ENCODE results near the gene VSTM4. TPM values are rescaled to one million over a fixed set of nuclear protein-coding genes. Genes with fewer than 3 reads are reported as not detected.

VSTM4 gene
- total RNA-seq, 3 donors from 2014 or later (not counting 1 experiment from before 2014, with no cell fraction given): 0.38 to 0.57 (median 0.45) TPM

GRCh38 chr10:49132362-49132737 lies 17.0 kb upstream of the VSTM4 start:
- H3K9me3 ChIP-seq (ENCODE audit: control insufficient read depth, insufficient read depth, low read length): no peaks in the 10 kb centered on the region
- WGBS (ENCODE audit: insufficient coverage): 92% methylated on average over 2 of the region's 2 CpGs
- intact Hi-C loops (cut with micrococcal nuclease): no loop called here
- peaks cover 0 to 2% of the 10 kb centered on the region in 2 donors for H3K9me3 Mint-ChIP-seq
- H3K4me3 ChIP-seq (ENCODE audit: low read length): no peak overlapping the region
- H3K4me1 Mint-ChIP-seq: peaks cover 32 to 34% of the 10 kb centered on the region in 2 donors
- no peaks in the 10 kb centered on the region for H3K36me3 ChIP-seq (ENCODE audit: control insufficient read depth, insufficient read depth, low read length)
- no peak overlapping the region for H3K27ac ChIP-seq (ENCODE audit: low read length)
- no peak for DNase-seq
- no peak overlapping the region for H3K27ac Mint-ChIP-seq
- no peak overlapping the region for H3K4me3 Mint-ChIP-seq
- no peak for ATAC-seq
- H3K27me3 ChIP-seq (ENCODE audit: control insufficient read depth, insufficient read depth, low read length): no peaks in the 10 kb centered on the region
- no peaks in the 10 kb centered on the region for H3K36me3 Mint-ChIP-seq
- TF ChIP-seq CTCF (IDR thresholded peaks at IDR 0.05): no peak
- H3K27me3 Mint-ChIP-seq (ENCODE audit: low read depth in 2 of 2): peaks cover 17% of the 10 kb centered on the region in 2 donors
- peaks cover 18% of the 10 kb centered on the region for H3K4me1 ChIP-seq (ENCODE audit: control insufficient read depth, insufficient read depth, low read length)

DNA sequence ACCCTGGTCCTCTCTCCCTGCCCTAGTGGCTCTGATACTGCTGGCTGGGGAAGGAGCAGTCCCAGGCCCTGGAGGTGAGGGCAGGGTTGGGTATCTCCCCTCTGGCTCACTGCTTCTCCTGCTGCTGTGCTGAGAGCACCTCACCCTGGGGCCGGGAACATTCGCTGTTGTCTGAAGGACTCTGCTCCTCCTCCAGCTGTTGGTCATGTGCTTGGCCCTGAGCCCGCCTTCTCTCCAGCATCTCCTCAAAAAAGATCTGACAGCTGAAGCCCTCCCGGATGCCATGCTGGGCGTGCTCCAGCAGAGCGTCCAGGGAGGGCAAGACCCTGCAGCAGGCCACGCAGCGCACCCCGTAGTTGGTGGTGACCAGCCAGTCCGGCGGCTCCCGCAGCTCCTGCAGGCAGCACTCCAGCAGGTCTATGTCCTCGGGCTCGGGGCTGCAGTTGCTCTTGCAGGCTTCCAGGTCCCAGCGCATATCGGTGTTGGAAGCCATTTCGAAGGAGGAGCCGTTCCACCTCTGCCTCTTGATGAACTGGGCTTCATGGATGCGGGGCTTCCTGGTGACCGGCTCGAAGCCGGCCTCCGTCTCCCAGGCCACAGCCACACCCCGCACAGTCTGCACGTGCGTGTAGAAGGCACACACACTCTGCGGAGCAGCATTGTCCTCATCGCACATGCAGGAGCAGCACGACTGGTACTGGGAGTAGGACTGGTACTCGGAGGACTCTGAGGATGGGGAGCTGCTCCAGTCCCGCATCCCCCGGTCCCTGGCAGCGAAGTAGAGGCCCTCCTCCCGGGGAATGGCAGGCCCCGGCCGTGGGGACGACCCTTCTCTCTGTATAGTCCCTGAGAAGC lies 16.4 kb upstream of the VSTM4 start:
- TF ChIP-seq CTCF (IDR thresholded peaks at IDR 0.05): no peak
- H3K36me3 ChIP-seq (ENCODE audit: control insufficient read depth, insufficient read depth, low read length): no peaks in the 10 kb centered on the region
- no peak overlapping the region for H3K27ac ChIP-seq (ENCODE audit: low read length)
- DNase-seq (no peak), ATAC-seq (no peak)
- intact Hi-C loops (cut with micrococcal nuclease): no loop called here
- peaks cover 18% of the 10 kb centered on the region for H3K4me1 ChIP-seq (ENCODE audit: control insufficient read depth, insufficient read depth, low read length)
- Mint-ChIP-seq H3K9me3 (peaks cover 0 to 2% of the 10 kb centered on the region in 2 donors), H3K27me3 (ENCODE audit: low read depth in 2 of 2) (peaks cover 17% of the 10 kb centered on the region in 2 donors), H3K27ac (no peak overlapping the region), H3K4me3 (no peak overlapping the region), H3K4me1 (peaks cover 26 to 28% of the 10 kb centered on the region in 2 donors), H3K36me3 (no peaks in the 10 kb centered on the region)
- 95% methylated on average over 37 of the region's 37 CpGs for WGBS (ENCODE audit: insufficient coverage)
- H3K27me3 ChIP-seq (ENCODE audit: control insufficient read depth, insufficient read depth, low read length): no peaks in the 10 kb centered on the region
- H3K9me3 ChIP-seq (ENCODE audit: control insufficient read depth, insufficient read depth, low read length): no peaks in the 10 kb centered on the region
- no peak overlapping the region for H3K4me3 ChIP-seq (ENCODE audit: low read length)

DNA sequence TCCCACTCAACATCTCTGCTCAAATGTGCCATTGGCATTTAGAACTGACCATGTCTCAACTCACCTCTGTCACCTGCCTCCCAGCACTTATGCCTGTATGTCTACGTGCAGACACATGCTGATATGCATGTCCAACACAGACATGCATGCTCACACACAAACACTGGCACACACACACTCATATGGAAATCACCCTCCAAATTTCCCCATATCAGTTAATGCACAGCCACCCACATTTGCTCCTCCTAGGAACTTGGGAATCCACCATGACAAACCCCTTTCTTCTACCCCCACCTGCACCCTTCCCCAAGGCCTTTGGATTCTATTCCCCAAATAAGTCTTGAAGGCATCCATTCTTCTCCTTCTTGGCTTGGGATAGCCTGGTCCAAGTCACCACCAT lies 14.1 kb upstream of the VSTM4 start:
- no peaks in the 10 kb centered on the region for H3K9me3 ChIP-seq (ENCODE audit: control insufficient read depth, insufficient read depth, low read length)
- intact Hi-C loops (cut with micrococcal nuclease): no loop called here
- TF ChIP-seq CTCF (IDR thresholded peaks at IDR 0.05): no peak
- no peak overlapping the region for H3K4me3 Mint-ChIP-seq
- H3K4me3 ChIP-seq (ENCODE audit: low read length): no peak overlapping the region
- H3K4me1 Mint-ChIP-seq: peaks cover 4 to 5% of the 10 kb centered on the region in 2 donors
- no peak for DNase-seq
- H3K27me3 Mint-ChIP-seq (ENCODE audit: low read depth in 2 of 2): peaks cover 20 to 22% of the 10 kb centered on the region in 2 donors
- no peak for ATAC-seq
- 91% methylated on average over 1 of the region's 1 CpG for WGBS (ENCODE audit: insufficient coverage)
- H3K4me1 ChIP-seq (ENCODE audit: control insufficient read depth, insufficient read depth, low read length): peaks cover 3% of the 10 kb centered on the region
- no peaks in the 10 kb centered on the region for H3K36me3 Mint-ChIP-seq
- H3K27me3 ChIP-seq (ENCODE audit: control insufficient read depth, insufficient read depth, low read length): no peaks in the 10 kb centered on the region
- H3K9me3 Mint-ChIP-seq: no peaks in the 10 kb centered on the region
- no peak overlapping the region for H3K27ac ChIP-seq (ENCODE audit: low read length)
- no peaks in the 10 kb centered on the region for H3K36me3 ChIP-seq (ENCODE audit: control insufficient read depth, insufficient read depth, low read length)
- no peak overlapping the region for H3K27ac Mint-ChIP-seq
